ENCODE results near the gene GPBAR1.

Gene GPBAR1

DNA sequence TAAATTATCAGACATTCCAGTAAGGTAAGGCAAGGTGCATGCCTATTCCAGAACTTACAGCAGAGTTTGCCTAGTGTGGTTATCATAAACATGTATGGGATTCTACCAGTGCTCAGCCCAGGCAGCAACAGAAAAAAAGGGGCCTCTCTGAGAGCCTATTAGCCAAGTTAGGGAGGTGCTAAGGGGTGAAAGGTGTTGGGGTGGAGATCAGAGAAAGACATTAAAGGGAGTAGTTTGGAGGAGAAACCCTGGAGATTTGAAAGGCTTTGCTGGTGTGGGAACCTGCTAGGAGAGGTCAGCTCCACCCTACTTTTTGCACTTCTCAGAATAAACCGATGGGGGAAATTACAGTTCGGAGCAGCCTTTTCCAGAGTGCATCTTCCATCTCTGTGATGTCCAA is 40.9 kb upstream of the GPBAR1 start:
- peaks cover 55% of the 10 kb centered on the region for H3K36me3 ChIP-seq (ENCODE audit: insufficient read depth, insufficient read length, low read length)
- H3K4me1 ChIP-seq (ENCODE audit: insufficient read depth, insufficient read length), result no peaks in the 10 kb centered on the region
- no peaks in the 10 kb centered on the region for H3K9me3 ChIP-seq (ENCODE audit: insufficient read depth, low read length)
- H3K27me3 ChIP-seq (ENCODE audit: insufficient read depth, insufficient read length), result no peaks in the 10 kb centered on the region
- DNase-seq (ENCODE audit: low read depth, low spot score), result no peak
- H3K4me3 ChIP-seq (ENCODE audit: insufficient read length, low read depth), result no peak overlapping the region
- H3K9ac ChIP-seq (ENCODE audit: insufficient read length, low read depth), result no peak overlapping the region
- TF ChIP-seq YY1 (IDR thresholded peaks at IDR 0.05; ENCODE audit: insufficient read depth, insufficient read length) (no peak), SUZ12 (IDR thresholded peaks at IDR 0.05; ENCODE audit: extremely low read depth, insufficient read depth, insufficient read length) (no peak), ZNF274 (IDR thresholded peaks at IDR 0.05; ENCODE audit: low read depth, low read length) (no peak)

DNA sequence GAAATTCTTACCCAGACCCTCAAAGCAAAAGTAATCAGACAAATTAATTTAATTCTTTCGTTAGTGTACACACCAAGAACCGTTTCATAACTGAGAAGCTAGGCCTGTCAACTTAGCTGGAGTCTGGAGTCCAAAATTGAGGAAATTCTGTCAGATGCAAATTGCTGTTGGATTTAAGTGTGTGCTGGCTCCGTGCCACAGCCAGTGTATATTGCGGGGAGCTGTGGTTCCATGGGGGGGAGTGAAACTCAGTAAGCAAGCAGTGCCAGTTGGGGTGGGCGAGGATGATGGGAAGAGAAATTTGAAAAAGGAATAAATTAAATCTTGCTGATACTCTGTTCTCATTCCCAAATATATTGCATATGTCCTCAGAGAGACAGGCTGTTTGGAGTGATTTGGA is 39.8 kb upstream of the GPBAR1 start:
- Histone ChIP-seq H3K9ac (ENCODE audit: insufficient read length, low read depth) (no peak overlapping the region), H3K36me3 (ENCODE audit: insufficient read depth, insufficient read length, low read length) (peaks cover 66% of the 10 kb centered on the region), H3K27me3 (ENCODE audit: insufficient read depth, insufficient read length) (no peaks in the 10 kb centered on the region), H3K9me3 (ENCODE audit: insufficient read depth, low read length) (no peaks in the 10 kb centered on the region), H3K4me1 (ENCODE audit: insufficient read depth, insufficient read length) (no peaks in the 10 kb centered on the region), H3K4me3 (ENCODE audit: insufficient read length, low read depth) (no peak overlapping the region)
- DNase-seq (ENCODE audit: low read depth, low spot score), result no peak
- TF ChIP-seq SUZ12 (IDR thresholded peaks at IDR 0.05; ENCODE audit: extremely low read depth, insufficient read depth, insufficient read length), result no peak
- TF ChIP-seq YY1 (IDR thresholded peaks at IDR 0.05; ENCODE audit: insufficient read depth, insufficient read length), result no peak
- TF ChIP-seq ZNF274 (IDR thresholded peaks at IDR 0.05; ENCODE audit: low read depth, low read length), result no peak

DNA sequence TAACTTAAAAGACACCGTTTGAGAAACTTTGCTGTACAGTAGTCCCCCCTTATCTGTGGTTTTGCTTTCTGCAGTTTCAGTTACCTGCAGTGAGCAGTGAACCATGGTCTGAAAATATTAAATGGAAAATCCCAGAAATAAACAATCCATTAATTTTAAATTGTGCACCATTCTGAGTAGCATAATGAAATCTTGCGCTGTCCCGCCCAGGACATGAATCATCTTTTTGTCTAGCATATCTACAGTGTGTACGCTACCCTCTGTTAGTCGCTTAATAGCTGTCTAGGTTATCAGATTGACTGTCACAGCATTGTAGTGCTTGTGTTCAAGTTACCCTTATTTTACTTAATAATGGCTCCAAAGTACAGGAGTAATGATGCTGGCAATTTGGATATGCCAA is 37.8 kb upstream of the GPBAR1 start:
- no peaks in the 10 kb centered on the region for H3K4me1 ChIP-seq (ENCODE audit: insufficient read depth, insufficient read length)
- TF ChIP-seq SUZ12 (IDR thresholded peaks at IDR 0.05; ENCODE audit: extremely low read depth, insufficient read depth, insufficient read length) (no peak), ZNF274 (IDR thresholded peaks at IDR 0.05; ENCODE audit: low read depth, low read length) (no peak), YY1 (IDR thresholded peaks at IDR 0.05; ENCODE audit: insufficient read depth, insufficient read length) (no peak)
- no peaks in the 10 kb centered on the region for H3K27me3 ChIP-seq (ENCODE audit: insufficient read depth, insufficient read length)
- no peak overlapping the region for H3K9ac ChIP-seq (ENCODE audit: insufficient read length, low read depth)
- no peak for DNase-seq (ENCODE audit: low read depth, low spot score)
- no peak overlapping the region for H3K4me3 ChIP-seq (ENCODE audit: insufficient read length, low read depth)
- peaks cover 78% of the 10 kb centered on the region for H3K36me3 ChIP-seq (ENCODE audit: insufficient read depth, insufficient read length, low read length)
- no peaks in the 10 kb centered on the region for H3K9me3 ChIP-seq (ENCODE audit: insufficient read depth, low read length)

DNA sequence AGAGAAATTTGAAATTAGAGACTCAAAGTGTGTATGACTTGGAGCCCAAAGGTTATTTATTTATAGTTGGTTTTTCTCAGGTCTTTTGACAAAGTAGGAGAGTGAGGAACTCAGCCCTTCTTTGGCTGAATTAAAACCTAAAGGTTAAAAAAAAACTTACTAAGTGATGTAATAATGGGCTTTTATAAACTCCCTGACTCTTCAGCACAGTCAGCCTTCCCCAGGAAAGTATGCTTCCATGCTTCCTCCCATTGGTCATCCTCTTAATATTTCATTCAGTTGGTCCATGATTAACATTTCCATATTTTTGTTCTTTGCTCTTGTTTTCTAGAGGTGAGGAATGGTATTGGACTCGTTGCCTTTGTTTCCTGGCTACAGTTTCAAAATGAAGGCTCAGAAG is 36.6 kb upstream of the GPBAR1 start:
- no peak overlapping the region for H3K9ac ChIP-seq (ENCODE audit: insufficient read length, low read depth)
- peaks cover 78% of the 10 kb centered on the region for H3K36me3 ChIP-seq (ENCODE audit: insufficient read depth, insufficient read length, low read length)
- H3K9me3 ChIP-seq (ENCODE audit: insufficient read depth, low read length), result no peaks in the 10 kb centered on the region
- no peak overlapping the region for H3K4me3 ChIP-seq (ENCODE audit: insufficient read length, low read depth)
- TF ChIP-seq ZNF274 (IDR thresholded peaks at IDR 0.05; ENCODE audit: low read depth, low read length) (no peak), YY1 (IDR thresholded peaks at IDR 0.05; ENCODE audit: insufficient read depth, insufficient read length) (no peak), SUZ12 (IDR thresholded peaks at IDR 0.05; ENCODE audit: extremely low read depth, insufficient read depth, insufficient read length) (no peak)
- no peak for DNase-seq (ENCODE audit: low read depth, low spot score)
- H3K27me3 ChIP-seq (ENCODE audit: insufficient read depth, insufficient read length), result no peaks in the 10 kb centered on the region
- H3K4me1 ChIP-seq (ENCODE audit: insufficient read depth, insufficient read length), result no peaks in the 10 kb centered on the region

DNA sequence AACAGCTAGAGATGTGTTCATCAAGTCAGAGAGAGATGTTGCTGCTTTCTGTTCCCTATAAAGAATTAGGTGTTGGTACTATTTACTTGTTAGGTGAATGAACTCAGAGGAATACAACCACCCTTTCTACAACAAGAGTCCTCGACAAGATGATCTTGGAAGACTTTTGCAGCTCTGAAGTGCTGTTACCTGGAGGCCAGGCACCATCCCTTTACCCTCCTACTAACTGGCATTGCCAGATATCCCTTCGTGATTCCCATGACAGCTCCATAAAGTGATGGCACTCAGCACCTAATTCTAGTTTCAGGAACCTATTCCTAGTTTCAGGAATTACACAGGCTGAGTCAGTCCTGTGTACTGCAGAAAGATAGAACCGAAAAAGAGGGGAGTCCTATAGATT is 33.9 kb upstream of the GPBAR1 start:
- H3K4me1 ChIP-seq (ENCODE audit: insufficient read depth, insufficient read length), result no peaks in the 10 kb centered on the region
- TF ChIP-seq YY1 (IDR thresholded peaks at IDR 0.05; ENCODE audit: insufficient read depth, insufficient read length) (no peak), SUZ12 (IDR thresholded peaks at IDR 0.05; ENCODE audit: extremely low read depth, insufficient read depth, insufficient read length) (no peak), ZNF274 (IDR thresholded peaks at IDR 0.05; ENCODE audit: low read depth, low read length) (no peak)

DNA sequence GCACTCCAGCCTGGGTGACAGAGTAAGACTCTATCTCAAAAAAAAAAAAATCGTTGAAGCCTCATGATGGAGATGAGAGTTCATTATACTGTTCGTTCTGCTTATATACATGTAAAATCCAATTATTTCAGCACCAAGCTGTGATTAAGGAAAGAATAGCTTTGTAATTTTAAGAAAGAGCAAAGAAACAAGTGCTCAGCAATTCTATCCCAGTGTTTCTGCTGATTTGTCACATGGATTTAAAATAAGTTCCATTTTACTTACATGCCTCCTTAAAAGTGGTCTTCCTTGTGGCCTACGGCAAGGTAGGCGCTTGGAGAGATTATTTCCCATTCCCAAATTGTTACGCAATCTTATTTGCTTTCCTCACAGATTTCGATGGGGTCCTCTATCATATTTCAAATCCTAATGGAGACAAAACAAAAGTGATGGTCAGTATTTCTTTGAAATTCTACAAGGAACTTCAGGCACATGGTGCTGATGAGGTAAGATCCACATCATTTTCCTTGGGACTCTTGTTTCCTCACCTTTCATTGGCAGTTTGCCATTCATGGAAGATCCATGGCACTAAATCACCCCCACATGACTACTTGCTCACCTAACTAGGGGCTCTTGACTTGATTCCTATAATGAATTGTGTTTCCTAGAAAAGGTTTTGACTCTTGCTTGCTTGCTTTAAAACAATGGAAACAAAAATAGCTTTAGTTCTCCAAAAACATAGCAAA is 32.3 kb upstream of the GPBAR1 start:
- TF ChIP-seq SUZ12 (IDR thresholded peaks at IDR 0.05; ENCODE audit: extremely low read depth, insufficient read depth, insufficient read length), result no peak
- no peak for TF ChIP-seq YY1 (IDR thresholded peaks at IDR 0.05; ENCODE audit: insufficient read depth, insufficient read length)
- TF ChIP-seq ZNF274 (IDR thresholded peaks at IDR 0.05; ENCODE audit: low read depth, low read length), result no peak
- DNase-seq (ENCODE audit: low read depth, low spot score), result no peak
- H3K4me1 ChIP-seq (ENCODE audit: insufficient read depth, insufficient read length), result no peaks in the 10 kb centered on the region

More for the DNA sequence above, 33.9 kb upstream of the GPBAR1 start:
- Histone ChIP-seq H3K36me3 (ENCODE audit: insufficient read depth, insufficient read length, low read length) (peaks cover 82% of the 10 kb centered on the region), H3K27me3 (ENCODE audit: insufficient read depth, insufficient read length) (no peaks in the 10 kb centered on the region), H3K9ac (ENCODE audit: insufficient read length, low read depth) (no peak overlapping the region), H3K4me3 (ENCODE audit: insufficient read length, low read depth) (no peak overlapping the region), H3K9me3 (ENCODE audit: insufficient read depth, low read length) (no peaks in the 10 kb centered on the region)
- DNase-seq (ENCODE audit: low read depth, low spot score), result no peak

DNA sequence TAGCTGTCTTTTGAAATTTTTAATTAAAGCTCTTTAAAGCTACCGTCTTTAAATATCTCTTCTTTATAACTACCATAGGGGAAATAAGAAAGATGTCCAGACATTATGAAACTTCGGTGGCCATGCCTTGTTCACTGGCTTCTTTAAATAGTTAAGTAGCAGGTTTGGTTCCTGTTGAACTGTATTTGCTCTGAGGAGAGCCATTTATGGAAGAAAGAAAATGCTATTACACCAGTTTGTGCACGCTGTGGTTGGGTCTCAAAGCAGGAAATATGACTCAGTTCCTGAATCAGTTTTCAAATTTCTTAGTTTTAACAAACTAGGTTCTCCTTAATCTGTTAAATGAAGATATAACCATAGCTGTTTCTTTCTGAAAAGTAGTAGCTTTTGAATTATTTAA is 31.6 kb upstream of the GPBAR1 start:
- Histone ChIP-seq H3K4me3 (ENCODE audit: insufficient read length, low read depth) (no peak overlapping the region), H3K27me3 (ENCODE audit: insufficient read depth, insufficient read length) (no peaks in the 10 kb centered on the region), H3K36me3 (ENCODE audit: insufficient read depth, insufficient read length, low read length) (peaks cover 83% of the 10 kb centered on the region), H3K9ac (ENCODE audit: insufficient read length, low read depth) (no peak overlapping the region), H3K9me3 (ENCODE audit: insufficient read depth, low read length) (no peaks in the 10 kb centered on the region), H3K4me1 (ENCODE audit: insufficient read depth, insufficient read length) (no peaks in the 10 kb centered on the region)
- DNase-seq (ENCODE audit: low read depth, low spot score), result no peak
- no peak for TF ChIP-seq ZNF274 (IDR thresholded peaks at IDR 0.05; ENCODE audit: low read depth, low read length)
- no peak for TF ChIP-seq SUZ12 (IDR thresholded peaks at IDR 0.05; ENCODE audit: extremely low read depth, insufficient read depth, insufficient read length)
- TF ChIP-seq YY1 (IDR thresholded peaks at IDR 0.05; ENCODE audit: insufficient read depth, insufficient read length), result no peak

More for the DNA sequence above, 32.3 kb upstream of the GPBAR1 start:
- no peaks in the 10 kb centered on the region for H3K27me3 ChIP-seq (ENCODE audit: insufficient read depth, insufficient read length)
- H3K9ac ChIP-seq (ENCODE audit: insufficient read length, low read depth), result no peak overlapping the region
- H3K9me3 ChIP-seq (ENCODE audit: insufficient read depth, low read length), result no peaks in the 10 kb centered on the region
- no peak overlapping the region for H3K4me3 ChIP-seq (ENCODE audit: insufficient read length, low read depth)
- peaks cover 83% of the 10 kb centered on the region for H3K36me3 ChIP-seq (ENCODE audit: insufficient read depth, insufficient read length, low read length)
